Measurements from ENCODE around the gene MRC1.

GRCh38 chr10:17817790-17818189 lies 8.6 kb downstream of the MRC1 start:
- TF ChIP-seq CTCF (conservative IDR thresholded peaks at IDR 0.05; ENCODE audit: low read depth in 2 of 2) (no peak), STAT1 (IDR thresholded peaks at IDR 0.05; ENCODE audit: unreplicated experiment) (no peak), EZH2 (IDR thresholded peaks at IDR 0.05; ENCODE audit: low read depth, unreplicated experiment) (no peak), EZH2phosphoT487 (IDR thresholded peaks at IDR 0.05; ENCODE audit: unreplicated experiment) (no peak), NANOG (IDR thresholded peaks at IDR 0.05; ENCODE audit: borderline replicate concordance) (no peak), POLR2AphosphoS5 (IDR thresholded peaks at IDR 0.05; ENCODE audit: low read depth) (no peak), REST (IDR thresholded peaks at IDR 0.05; ENCODE audit: unreplicated experiment) (no peak), ZNF114 (CRISPR knock-in tag; IDR thresholded peaks at IDR 0.05) (no peak), CREB1 (CRISPR knock-in tag; IDR thresholded peaks at IDR 0.05; ENCODE audit: low read depth) (no peak), JUNB (IDR thresholded peaks at IDR 0.05; ENCODE audit: unreplicated experiment) (no peak), ETS1 (IDR thresholded peaks at IDR 0.05) (no peak), ZNF462 (CRISPR knock-in tag; IDR thresholded peaks at IDR 0.05) (no peak)

Data from GM23338 (cell line).